ENCODE data around the gene TBC1D22A.
A peak's percentile ranks its signal among the peaks of the same experiment; 100 is the strongest.

The TBC1D22A gene

GRCh38 chr22:46770151-46770641, 7.7 kb downstream of the TBC1D22A start:
- no peaks in the 10 kb centered on the region for H3K9me3 ChIP-seq (ENCODE audit: control insufficient read depth, low read length)
- H3K4me3 ChIP-seq (ENCODE audit: low read length) = no peak overlapping the region
- H3K4me1 ChIP-seq (ENCODE audit: control insufficient read depth, insufficient read depth, low read length) = peaks cover 41% of the 10 kb centered on the region
- H3K9ac ChIP-seq (ENCODE audit: low read length) = no peak overlapping the region
- no peaks in the 10 kb centered on the region for H3K36me3 ChIP-seq (ENCODE audit: control insufficient read depth, insufficient read depth, low read length)
- no peaks in the 10 kb centered on the region for H3K27me3 ChIP-seq (ENCODE audit: control insufficient read depth, insufficient read depth, low read length)

DNA sequence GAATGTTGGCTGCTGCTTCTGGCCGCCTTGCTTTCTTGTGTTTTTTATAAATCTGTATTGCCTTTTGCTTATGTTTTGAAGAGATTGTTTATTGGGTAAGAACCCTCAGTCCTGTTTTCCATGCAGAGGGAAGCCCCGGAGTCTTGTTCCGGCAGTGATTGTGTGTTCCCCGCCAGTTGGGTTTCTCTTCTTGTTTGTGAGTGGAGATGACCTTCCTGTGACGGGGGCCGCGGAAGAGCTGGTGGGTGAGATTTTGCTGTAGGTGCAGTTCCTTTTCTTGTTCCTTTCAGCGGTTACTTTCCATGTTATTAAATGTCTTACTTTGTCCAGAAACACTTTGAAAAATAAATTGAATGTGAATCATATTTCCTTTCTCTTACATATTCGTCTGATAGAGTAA, 8.3 kb downstream of the TBC1D22A start:
- Histone ChIP-seq H3K4me3 (ENCODE audit: low read length) (no peak overlapping the region), H3K27me3 (ENCODE audit: control insufficient read depth, insufficient read depth, low read length) (no peaks in the 10 kb centered on the region), H3K9ac (ENCODE audit: low read length) (no peak overlapping the region), H3K9me3 (ENCODE audit: control insufficient read depth, low read length) (no peaks in the 10 kb centered on the region), H3K36me3 (ENCODE audit: control insufficient read depth, insufficient read depth, low read length) (no peaks in the 10 kb centered on the region), H3K4me1 (ENCODE audit: control insufficient read depth, insufficient read depth, low read length) (peaks cover 43% of the 10 kb centered on the region)

DNA sequence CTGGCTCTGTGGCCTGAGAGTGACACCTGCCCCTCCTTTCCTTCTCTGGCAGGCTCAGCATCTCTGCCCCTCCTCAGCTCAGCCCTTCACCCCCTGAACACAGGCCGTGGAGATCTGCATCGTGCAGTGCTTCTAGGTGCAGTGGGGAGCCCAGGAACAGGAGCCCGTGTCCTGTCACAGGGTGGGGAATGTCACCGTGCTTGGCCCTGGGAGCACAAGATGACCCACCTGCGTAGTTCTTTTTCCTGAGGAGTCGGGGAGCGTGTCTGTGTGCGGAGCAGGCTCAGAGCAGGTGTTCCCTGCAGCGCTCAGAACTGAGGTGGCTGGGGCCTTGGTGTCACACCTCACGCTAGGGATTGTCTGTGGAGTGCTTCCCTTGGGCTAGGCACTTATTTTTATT, 10.6 kb downstream of the TBC1D22A start:
- H3K27me3 ChIP-seq (ENCODE audit: control insufficient read depth, insufficient read depth, low read length) = no peaks in the 10 kb centered on the region
- no peaks in the 10 kb centered on the region for H3K9me3 ChIP-seq (ENCODE audit: control insufficient read depth, low read length)
- no peak overlapping the region for H3K9ac ChIP-seq (ENCODE audit: low read length)
- H3K4me3 ChIP-seq (ENCODE audit: low read length) = no peak overlapping the region
- no peaks in the 10 kb centered on the region for H3K36me3 ChIP-seq (ENCODE audit: control insufficient read depth, insufficient read depth, low read length)
- H3K4me1 ChIP-seq (ENCODE audit: control insufficient read depth, insufficient read depth, low read length) = peaks cover 61% of the 10 kb centered on the region

GRCh38 chr22:46774253-46774979, 12.0 kb downstream of the TBC1D22A start:
- no peak overlapping the region for H3K4me3 ChIP-seq (ENCODE audit: low read length)
- H3K27me3 ChIP-seq (ENCODE audit: control insufficient read depth, insufficient read depth, low read length) = no peaks in the 10 kb centered on the region
- H3K36me3 ChIP-seq (ENCODE audit: control insufficient read depth, insufficient read depth, low read length) = no peaks in the 10 kb centered on the region
- H3K9ac ChIP-seq (ENCODE audit: low read length) = peak overlapping the region; percentile 27
- peaks cover 53% of the 10 kb centered on the region for H3K4me1 ChIP-seq (ENCODE audit: control insufficient read depth, insufficient read depth, low read length)
- H3K9me3 ChIP-seq (ENCODE audit: control insufficient read depth, low read length) = no peaks in the 10 kb centered on the region

DNA sequence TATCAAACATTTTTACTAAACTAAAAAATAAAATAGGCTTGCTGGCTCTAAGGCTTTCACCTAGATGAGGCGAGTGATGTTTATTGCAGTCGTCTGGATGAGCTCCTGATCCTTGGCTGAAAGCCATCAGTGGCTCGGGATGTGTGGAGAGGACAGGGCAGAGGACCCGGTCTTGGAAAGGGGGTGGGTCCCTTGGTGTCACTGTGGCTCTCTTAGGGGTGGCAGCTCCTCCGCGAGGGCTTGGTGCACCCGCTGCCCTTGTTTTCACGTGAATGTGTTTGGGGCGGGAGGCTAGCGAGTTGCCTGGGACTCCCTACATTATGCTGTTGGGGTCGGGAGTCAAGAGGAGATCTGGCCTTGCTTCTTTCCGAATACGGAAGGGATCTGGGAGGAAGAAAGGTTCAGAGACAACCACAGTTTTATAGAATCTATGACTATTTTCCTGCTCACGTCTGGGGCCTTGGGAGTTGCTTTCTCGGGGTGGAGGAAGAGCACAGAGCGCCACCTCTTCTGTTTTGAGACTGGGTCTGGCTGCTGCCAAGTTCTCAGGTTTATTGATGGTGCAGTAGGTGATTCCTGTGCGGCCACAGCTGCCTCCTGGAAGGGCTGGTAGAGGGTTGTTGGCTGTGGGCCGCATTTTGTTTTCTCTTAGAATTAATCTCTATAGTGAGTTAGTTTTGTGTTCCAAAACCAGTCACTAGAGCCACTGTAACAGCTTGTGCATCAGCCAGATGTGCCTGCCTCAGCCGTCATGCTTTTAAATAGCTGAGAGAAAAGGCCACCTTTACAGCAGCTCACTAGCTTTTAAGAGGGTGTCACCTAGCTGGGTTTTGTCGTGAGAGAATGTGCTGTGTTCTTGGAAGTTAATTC, 12.8 kb downstream of the TBC1D22A start:
- H3K36me3 ChIP-seq (ENCODE audit: control insufficient read depth, insufficient read depth, low read length) = no peaks in the 10 kb centered on the region
- peak overlapping the region; percentile 37 for H3K9ac ChIP-seq (ENCODE audit: low read length)
- H3K4me1 ChIP-seq (ENCODE audit: control insufficient read depth, insufficient read depth, low read length) = peaks cover 46% of the 10 kb centered on the region
- no peaks in the 10 kb centered on the region for H3K9me3 ChIP-seq (ENCODE audit: control insufficient read depth, low read length)
- H3K27me3 ChIP-seq (ENCODE audit: control insufficient read depth, insufficient read depth, low read length) = no peaks in the 10 kb centered on the region
- H3K4me3 ChIP-seq (ENCODE audit: low read length) = no peak overlapping the region

DNA sequence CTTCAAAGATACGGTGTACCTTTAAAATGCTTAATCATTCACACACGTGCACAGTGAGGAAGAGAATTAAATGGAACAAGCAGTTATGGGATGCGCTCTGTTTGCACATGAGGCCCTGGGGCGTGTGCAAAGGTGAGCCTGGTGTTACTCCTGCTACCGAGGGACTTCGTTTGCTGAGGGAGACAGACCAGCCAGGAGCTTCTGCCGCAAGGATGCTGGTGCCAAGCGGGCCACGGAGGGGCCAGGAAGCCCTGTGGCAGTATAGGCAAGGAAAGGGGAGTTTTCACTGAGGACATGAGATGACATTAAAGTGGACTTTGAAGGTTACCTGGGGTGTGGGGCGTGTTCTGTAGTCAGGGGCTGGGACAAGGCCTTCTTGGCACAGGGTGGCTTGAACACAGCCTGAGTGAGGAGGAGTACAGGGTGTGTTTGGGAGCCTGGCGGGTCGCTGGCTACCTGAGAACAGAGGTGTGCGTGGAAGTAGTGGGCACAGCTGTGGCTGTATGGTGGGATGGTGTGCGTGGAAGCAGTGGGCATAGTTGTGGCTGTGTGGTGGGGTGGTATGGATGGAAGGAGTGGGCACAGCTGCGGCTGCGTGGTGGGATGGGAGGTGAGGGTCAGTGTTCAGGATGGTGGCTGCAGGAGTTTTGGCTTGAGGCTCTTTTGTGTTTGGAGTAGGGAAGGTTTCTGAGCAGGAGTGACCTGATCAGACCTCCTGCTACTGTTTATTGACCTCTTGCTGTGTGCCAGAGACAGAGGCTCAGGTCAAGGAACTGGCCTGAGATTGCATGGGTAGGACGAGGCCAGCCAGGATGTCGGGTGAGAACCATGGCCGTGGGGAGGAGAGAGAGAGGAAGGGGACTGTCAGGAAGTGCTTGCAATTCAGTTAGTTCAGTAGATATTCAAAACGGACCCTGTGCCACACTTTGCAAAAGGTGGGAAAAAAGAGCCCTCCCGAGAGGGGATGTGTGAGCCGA, 13.7 kb downstream of the TBC1D22A start:
- H3K9me3 ChIP-seq (ENCODE audit: control insufficient read depth, low read length) = no peaks in the 10 kb centered on the region
- H3K4me1 ChIP-seq (ENCODE audit: control insufficient read depth, insufficient read depth, low read length) = peaks cover 46% of the 10 kb centered on the region
- no peak overlapping the region for H3K4me3 ChIP-seq (ENCODE audit: low read length)
- no peak overlapping the region for H3K9ac ChIP-seq (ENCODE audit: low read length)
- H3K27me3 ChIP-seq (ENCODE audit: control insufficient read depth, insufficient read depth, low read length) = no peaks in the 10 kb centered on the region
- no peaks in the 10 kb centered on the region for H3K36me3 ChIP-seq (ENCODE audit: control insufficient read depth, insufficient read depth, low read length)

GRCh38 chr22:46776876-46777608, 14.6 kb downstream of the TBC1D22A start:
- Histone ChIP-seq H3K4me3 (ENCODE audit: low read length) (no peak overlapping the region), H3K4me1 (ENCODE audit: control insufficient read depth, insufficient read depth, low read length) (peaks cover 46% of the 10 kb centered on the region), H3K36me3 (ENCODE audit: control insufficient read depth, insufficient read depth, low read length) (no peaks in the 10 kb centered on the region), H3K9ac (ENCODE audit: low read length) (no peak overlapping the region), H3K27me3 (ENCODE audit: control insufficient read depth, insufficient read depth, low read length) (no peaks in the 10 kb centered on the region), H3K9me3 (ENCODE audit: control insufficient read depth, low read length) (no peaks in the 10 kb centered on the region)

DNA sequence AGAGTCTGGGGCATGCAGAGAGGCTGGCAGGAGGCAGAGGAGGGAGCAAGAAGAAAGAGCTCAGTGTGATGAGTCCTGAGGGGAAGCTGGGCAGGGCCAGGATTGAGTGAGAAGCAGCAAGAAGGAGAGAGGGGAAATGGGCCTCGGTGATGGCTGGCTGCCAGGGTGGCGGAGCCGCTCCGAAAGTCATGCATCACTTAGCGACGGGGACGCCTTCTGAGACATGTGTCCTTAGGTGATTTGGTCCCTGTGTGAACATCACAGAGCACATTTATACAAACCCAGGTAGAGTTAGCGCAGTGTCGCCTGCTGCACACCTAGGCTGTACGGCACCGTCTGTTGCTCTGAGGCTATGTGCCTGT, 15.1 kb downstream of the TBC1D22A start:
- Histone ChIP-seq H3K4me3 (ENCODE audit: low read length) (no peak overlapping the region), H3K9me3 (ENCODE audit: control insufficient read depth, low read length) (no peaks in the 10 kb centered on the region), H3K9ac (ENCODE audit: low read length) (no peak overlapping the region), H3K27me3 (ENCODE audit: control insufficient read depth, insufficient read depth, low read length) (no peaks in the 10 kb centered on the region), H3K4me1 (ENCODE audit: control insufficient read depth, insufficient read depth, low read length) (peaks cover 46% of the 10 kb centered on the region), H3K36me3 (ENCODE audit: control insufficient read depth, insufficient read depth, low read length) (no peaks in the 10 kb centered on the region)

DNA sequence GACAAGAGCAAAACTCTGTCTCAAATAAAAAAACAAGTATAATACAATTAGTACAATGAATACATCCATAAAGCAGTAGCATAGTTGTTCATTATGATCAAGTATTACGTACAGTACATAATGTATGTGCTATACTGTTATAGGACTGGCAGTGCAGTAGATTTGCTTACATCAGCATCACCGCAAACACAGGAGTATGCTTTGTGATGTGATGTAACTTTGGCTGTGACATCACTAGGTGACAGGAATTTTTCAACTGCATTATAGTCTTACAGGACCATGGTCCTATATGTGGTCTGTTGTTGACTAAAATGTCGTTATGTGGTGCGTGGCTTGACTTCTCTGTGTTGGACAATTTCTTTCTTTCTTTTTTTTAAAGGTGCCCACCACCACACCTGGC, 16.6 kb downstream of the TBC1D22A start:
- Histone ChIP-seq H3K4me1 (ENCODE audit: control insufficient read depth, insufficient read depth, low read length) (peaks cover 34% of the 10 kb centered on the region), H3K4me3 (ENCODE audit: low read length) (no peak overlapping the region)

GRCh38 chr22:46779651-46780050, 17.2 kb downstream of the TBC1D22A start:
- no peak overlapping the region for H3K4me3 ChIP-seq (ENCODE audit: low read length)
- H3K9me3 ChIP-seq (ENCODE audit: control insufficient read depth, low read length) = no peaks in the 10 kb centered on the region
- H3K36me3 ChIP-seq (ENCODE audit: control insufficient read depth, insufficient read depth, low read length) = no peaks in the 10 kb centered on the region
- H3K27me3 ChIP-seq (ENCODE audit: control insufficient read depth, insufficient read depth, low read length) = no peaks in the 10 kb centered on the region
- no peak overlapping the region for H3K9ac ChIP-seq (ENCODE audit: low read length)
- peaks cover 28% of the 10 kb centered on the region for H3K4me1 ChIP-seq (ENCODE audit: control insufficient read depth, insufficient read depth, low read length)

More for the DNA sequence above, 16.6 kb downstream of the TBC1D22A start:
- Histone ChIP-seq H3K27me3 (ENCODE audit: control insufficient read depth, insufficient read depth, low read length) (no peaks in the 10 kb centered on the region), H3K36me3 (ENCODE audit: control insufficient read depth, insufficient read depth, low read length) (no peaks in the 10 kb centered on the region), H3K9ac (ENCODE audit: low read length) (no peak overlapping the region), H3K9me3 (ENCODE audit: control insufficient read depth, low read length) (no peaks in the 10 kb centered on the region)

DNA sequence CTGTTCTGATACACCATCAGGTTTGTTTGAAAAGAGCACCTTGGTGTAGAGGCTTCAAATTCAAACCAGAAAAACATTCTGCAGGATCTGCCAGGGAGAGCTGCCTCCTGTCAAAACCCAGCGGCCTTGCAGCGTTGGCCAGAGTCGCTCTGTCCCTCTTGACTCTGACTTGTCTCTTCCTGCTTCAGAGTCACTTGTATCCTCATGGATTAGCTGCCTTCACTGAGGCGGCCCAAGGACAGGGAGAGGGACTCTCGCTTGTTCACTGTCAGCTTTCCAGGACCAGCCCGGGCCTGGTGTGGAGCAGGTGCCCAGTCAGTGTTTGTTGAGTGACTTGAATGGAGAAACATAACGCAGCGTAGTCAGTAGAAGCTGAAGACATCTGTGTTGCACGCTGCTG, 18.0 kb downstream of the TBC1D22A start:
- H3K9me3 ChIP-seq (ENCODE audit: control insufficient read depth, low read length) = no peaks in the 10 kb centered on the region
- H3K4me3 ChIP-seq (ENCODE audit: low read length) = no peak overlapping the region
- H3K36me3 ChIP-seq (ENCODE audit: control insufficient read depth, insufficient read depth, low read length) = no peaks in the 10 kb centered on the region
- peaks cover 20% of the 10 kb centered on the region for H3K4me1 ChIP-seq (ENCODE audit: control insufficient read depth, insufficient read depth, low read length)
- no peak overlapping the region for H3K9ac ChIP-seq (ENCODE audit: low read length)
- no peaks in the 10 kb centered on the region for H3K27me3 ChIP-seq (ENCODE audit: control insufficient read depth, insufficient read depth, low read length)
